HepG2 (cell line): Measurements from ENCODE around the gene TMEM156. TPM values are rescaled to one million over a fixed set of nuclear protein-coding genes. Genes with fewer than 3 reads are reported as not detected.

Source experiments
- ATAC-seq: fragments of 200-7000 bp; cut with Tn5 transposase; 3 replicates; pipeline ENCODE4 v1.9.1; 2020; ENCODE audit warnings: mild to moderate bottlenecking, moderate library complexity
- BruUV-seq: library from RNA; stranded (reverse); fragments of 400-500 nt; replicated peaks from 2 replicates; lab custom pipeline; 2021; lab: Mats Ljungman, UMichigan
- CTCF ChIA-PET: fragments of 300-600 bp; formaldehyde crosslinking; extraction: SDS; loops from one replicate; lab custom pipeline; 2021; ENCODE audit warnings: low total read pairs, inconsistent platforms, low intra/inter-chr PET ratio; lab: Yijun Ruan, JAX
- POLR2A ChIA-PET: fragments of 350-600 bp; sonication (Branson Sonifier 250); formaldehyde crosslinking; loops from one replicate; lab custom pipeline; 2020; ENCODE audit warnings: antibody characterized with exemption, inconsistent platforms; lab: Yijun Ruan, JAX
- DNase-seq: peaks from one replicate; pipeline ENCODE4 v3.0.0-alpha.2; 2015; ENCODE audit warnings: low spot score
- FAIRE-seq: peaks from 3 replicates; lab custom pipeline; 2011; peaks lifted over from hg19 to GRCh38; lab: Jason Lieb, UNC
- H2AFZ ChIP-seq: one replicate; pipeline ENCODE4 v1.6.1; 2011; ENCODE audit warnings: low read length, inconsistent platforms
- H3K27ac ChIP-seq: fragments of 300-600 bp; 3 replicates; pipeline ENCODE4 v1.8.0; 2011; ENCODE audit warnings: mixed run types, mild to moderate bottlenecking, mixed read lengths, low read length, inconsistent platforms; ENCODE audit not compliant: insufficient read depth; ENCODE audit errors: extremely low read length
- H3K27me3 ChIP-seq, 2 experiments: fragments of 200-600 bp in 1 of 2; 2 replicates in 1 of 2; 3 replicates in 1 of 2; pipeline versions ENCODE4 v1.6.0 to v1.8.0; 2011; ENCODE audit warnings: low read length in 2 of 2, mild to moderate bottlenecking in 2 of 2, moderate library complexity in 2 of 2, inconsistent platforms in 1 of 2; ENCODE audit not compliant: insufficient read depth in 2 of 2, control insufficient read depth in 1 of 2
- H3K36me3 ChIP-seq, 2 experiments: fragments of 200-600 bp in 1 of 2; replicated peaks in 1 of 2; 2 replicates in 1 of 2; 3 replicates in 1 of 2; pipeline versions ENCODE4 v1.5.1 to v1.8.0; 2011; ENCODE audit warnings: low read length in 2 of 2, inconsistent platforms in 1 of 2; ENCODE audit not compliant: insufficient read depth in 2 of 2, control insufficient read depth in 1 of 2
- H3K4me1 ChIP-seq: 2 replicates; pipeline ENCODE4 v1.5.1; 2012; ENCODE audit warnings: low read length, inconsistent platforms; ENCODE audit not compliant: insufficient read depth
- H3K4me2 ChIP-seq: 2 replicates; pipeline ENCODE4 v1.6.0; 2011; ENCODE audit warnings: low read depth, low read length, inconsistent platforms
- H3K4me3 ChIP-seq, 3 experiments: fragments of 200-600 bp in 1 of 3; sonication (generic), shearing (Covaris generic) in 1 of 3; replicated peaks in 1 of 3; 2 replicates each; pipeline ENCODE4 v1.5.1; 2011 to 2016; ENCODE audit warnings: low read length in 3 of 3, inconsistent platforms in 2 of 3, low read depth in 2 of 3, mild to moderate bottlenecking in 2 of 3, control low read depth in 1 of 3, mixed read lengths in 1 of 3; ENCODE audit not compliant: insufficient read depth in 1 of 3
- H3K79me2 ChIP-seq: one replicate; pipeline ENCODE4 v1.6.1; 2011; ENCODE audit warnings: low read length, inconsistent platforms; ENCODE audit not compliant: insufficient read depth
- H3K9ac ChIP-seq: 2 replicates; pipeline ENCODE4 v1.6.0; 2011; ENCODE audit warnings: mild to moderate bottlenecking, low read depth, low read length, inconsistent platforms; ENCODE audit not compliant: insufficient read depth
- H3K9me3 ChIP-seq: 2 replicates; pipeline ENCODE4 v1.5.1; 2012; ENCODE audit warnings: mild to moderate bottlenecking, low read length
- H4K20me1 ChIP-seq: 2 replicates; pipeline ENCODE4 v1.6.0; 2011; ENCODE audit warnings: inconsistent platforms, mild to moderate bottlenecking, low read length, moderate library complexity; ENCODE audit not compliant: insufficient read depth
- DDIT3 ChIP-seq: sonication (generic); formaldehyde crosslinking; IDR thresholded peaks from 2 replicates; pipeline ENCODE4 v1.4.0; 2020; ENCODE audit warnings: mild to moderate bottlenecking, missing genetic modification reagents
- ELF3 ChIP-seq: IDR thresholded peaks from 2 replicates; pipeline ENCODE4 v1.6.1; 2016; ENCODE audit warnings: missing genetic modification reagents, missing compliant biosample characterization
- FOXM1 ChIP-seq: sonication (generic); formaldehyde crosslinking; IDR thresholded peaks from 2 replicates; pipeline ENCODE4 v1.5.0; 2020; ENCODE audit warnings: missing genetic modification reagents
- HMGA1 ChIP-seq: sonication (generic); formaldehyde crosslinking; conservative IDR thresholded peaks from 2 replicates; pipeline ENCODE4 v1.4.0; 2020; ENCODE audit warnings: missing genetic modification reagents
- MAFF ChIP-seq: IDR thresholded peaks from 2 replicates; pipeline ENCODE4 v1.6.1; 2011; ENCODE audit warnings: low read depth, low read length, improper control_type of control experiment
- NFIC ChIP-seq: IDR thresholded peaks from 2 replicates; pipeline ENCODE4 v1.6.1; 2012; ENCODE audit warnings: mild to moderate bottlenecking, low read length, inconsistent platforms
- SAP130 ChIP-seq: IDR thresholded peaks from 2 replicates; pipeline ENCODE4 v1.6.1; 2016; ENCODE audit warnings: low read depth
- ZBTB1 ChIP-seq: sonication (generic); formaldehyde crosslinking; IDR thresholded peaks from 2 replicates; pipeline ENCODE4 v1.4.0; 2020; ENCODE audit warnings: missing genetic modification reagents, borderline replicate concordance
- ZBTB39 ChIP-seq: sonication (generic); formaldehyde crosslinking; IDR thresholded peaks from 2 replicates; pipeline ENCODE4 v1.5.0; 2020; ENCODE audit warnings: missing genetic modification reagents
- ZNF124 ChIP-seq: sonication (generic); formaldehyde crosslinking; IDR thresholded peaks from 2 replicates; pipeline ENCODE4 v1.4.0; 2020; ENCODE audit warnings: missing genetic modification reagents
- ZNF460 ChIP-seq: sonication (generic); formaldehyde crosslinking; IDR thresholded peaks from 2 replicates; pipeline ENCODE4 v1.5.1; 2020; ENCODE audit warnings: missing genetic modification reagents, mild to moderate bottlenecking, borderline replicate concordance
- ZNF83 ChIP-seq: sonication (generic); formaldehyde crosslinking; IDR thresholded peaks from 2 replicates; pipeline ENCODE4 v1.4.0; 2020; ENCODE audit warnings: missing genetic modification reagents, mild to moderate bottlenecking, borderline replicate concordance
- WGBS: methylation state at CpG from one replicate; pipeline ENCODE4 v1.1.6; 2017; ENCODE audit warnings: low lambda C conversion rate; 5-methylcytosine and 5-hydroxymethylcytosine counted together
- in situ Hi-C: cut with HindIII; loops from 2 replicates; pipeline ENCODE4 v1.10.0; 2017; ENCODE audit warnings: low pct_unique_long_range_greater_than_20kb; ENCODE audit not compliant: extremely low pct_ligation_motif_present
- intact Hi-C: fragments of 100-400 bp; cut with micrococcal nuclease; formaldehyde crosslinking; loops from one replicate; pipeline ENCODE4 v1.10.0; 2022; ENCODE audit not compliant: unreplicated experiment
- polyA plus RNA-seq, 8 experiments: library from polyadenylated mRNA; depleted of rRNA in 3 of 8; stranded (reverse) in 7 of 8; unstranded in 1 of 8; fragments of >200 nt; fragmentation: Illumina TruSeq in 4 of 8; extraction: Trizol in 4 of 8; gene quantifications; 2 replicates each; pipeline versions ENCODE4 v1.2.1 to v1.2.3, GENCODE V29; 2011 to 2016; ENCODE audit warnings: low read depth in 4 of 8, missing spikeins in 1 of 8, mixed read lengths in 1 of 8; ENCODE audit not compliant: insufficient read depth in 1 of 8
- total RNA-seq, 5 experiments: library from RNA; depleted of rRNA; stranded (reverse); fragments of >200 nt; fragmentation: Illumina TruSeq; extraction: Trizol; gene quantifications; 2 replicates each; pipeline ENCODE4 v1.2.3, GENCODE V29; 2016; ENCODE audit warnings: low read depth in 1 of 5
- TF ChIP-seq, protein P1 (sequence below): sonication (generic); formaldehyde crosslinking; conservative IDR thresholded peaks from 2 replicates; pipeline ENCODE4 v1.4.0; 2020; ENCODE audit warnings: missing genetic modification reagents
- TF ChIP-seq, protein P2 (sequence below): fragments of 450-650 bp; IDR thresholded peaks from 2 replicates; pipeline ENCODE4 v1.6.1; 2016

The TMEM156 gene
- total and polyA plus RNA-seq, 2 of the 13 experiments (the other 11 are each of a cell fraction or from before 2014, with no cell fraction given) = 1.6 TPM; not detected in 1

GRCh38 chr4:39021631-39022030, 10.6 kb downstream of the TMEM156 start:
- H3K79me2 ChIP-seq = no peaks in the 10 kb centered on the region
- no peak overlapping the region for H3K4me3 ChIP-seq
- no peak overlapping the region for H3K9ac ChIP-seq
- no peaks in the 10 kb centered on the region for H3K27me3 ChIP-seq
- no peak overlapping the region for H2AFZ ChIP-seq
- ATAC-seq = no peak
- no peak for FAIRE-seq
- POLR2A ChIA-PET = no interaction called here
- no peak overlapping the region for H3K4me2 ChIP-seq
- no peak for DNase-seq
- CTCF ChIA-PET = no interaction called here
- BruUV-seq = no TSS peak
- H3K4me1 ChIP-seq = peaks cover 8% of the 10 kb centered on the region
- H3K27ac ChIP-seq = no peak overlapping the region
- 86% methylated on average over 3 of the region's 3 CpGs for WGBS
- H4K20me1 ChIP-seq = no peaks in the 10 kb centered on the region
- H3K9me3 ChIP-seq = no peaks in the 10 kb centered on the region
- TF ChIP-seq ZNF124 (CRISPR knock-in tag) (no peak), ZNF83 (CRISPR knock-in tag) (no peak)
- H3K36me3 ChIP-seq = no peaks in the 10 kb centered on the region
- intact Hi-C loops (no loop called here), in situ Hi-C loops (no loop called here)

- ChIA-PET CTCF (no interaction called here), POLR2A (no interaction called here)
- no peaks in the 10 kb centered on the region for H3K9me3 ChIP-seq
- no peak for DNase-seq
- H3K4me3 ChIP-seq = no peak overlapping the region
- in situ Hi-C loops (no loop called here), intact Hi-C loops (no loop called here)
- BruUV-seq = no TSS peak
- H2AFZ ChIP-seq = no peak overlapping the region
- H3K9ac ChIP-seq = no peak overlapping the region
- ATAC-seq = no peak
- 48% methylated on average over 4 of the region's 4 CpGs for WGBS
- H3K4me2 ChIP-seq = no peak overlapping the region
- H3K27me3 ChIP-seq = no peaks in the 10 kb centered on the region
- no peak for FAIRE-seq
- no peak overlapping the region for H3K27ac ChIP-seq
- H3K4me1 ChIP-seq = 0 out of 2 replicates have a peak, but pooled peaks cover under 1% of the 10 kb centered on the region
- no peaks in the 10 kb centered on the region for H4K20me1 ChIP-seq
- H3K36me3 ChIP-seq = no peaks in the 10 kb centered on the region
- no peaks in the 10 kb centered on the region for H3K79me2 ChIP-seq
- no peak for TF ChIP-seq ZNF460 (CRISPR knock-in tag)
- TF ChIP-seq HMGA1 = no peak
- TF ChIP-seq SAP130 (CRISPR knock-in tag) = no peak
- no peak for TF ChIP-seq DDIT3 (CRISPR knock-in tag)
- no peak for TF ChIP-seq FOXM1
- TF ChIP-seq, protein P1, sequence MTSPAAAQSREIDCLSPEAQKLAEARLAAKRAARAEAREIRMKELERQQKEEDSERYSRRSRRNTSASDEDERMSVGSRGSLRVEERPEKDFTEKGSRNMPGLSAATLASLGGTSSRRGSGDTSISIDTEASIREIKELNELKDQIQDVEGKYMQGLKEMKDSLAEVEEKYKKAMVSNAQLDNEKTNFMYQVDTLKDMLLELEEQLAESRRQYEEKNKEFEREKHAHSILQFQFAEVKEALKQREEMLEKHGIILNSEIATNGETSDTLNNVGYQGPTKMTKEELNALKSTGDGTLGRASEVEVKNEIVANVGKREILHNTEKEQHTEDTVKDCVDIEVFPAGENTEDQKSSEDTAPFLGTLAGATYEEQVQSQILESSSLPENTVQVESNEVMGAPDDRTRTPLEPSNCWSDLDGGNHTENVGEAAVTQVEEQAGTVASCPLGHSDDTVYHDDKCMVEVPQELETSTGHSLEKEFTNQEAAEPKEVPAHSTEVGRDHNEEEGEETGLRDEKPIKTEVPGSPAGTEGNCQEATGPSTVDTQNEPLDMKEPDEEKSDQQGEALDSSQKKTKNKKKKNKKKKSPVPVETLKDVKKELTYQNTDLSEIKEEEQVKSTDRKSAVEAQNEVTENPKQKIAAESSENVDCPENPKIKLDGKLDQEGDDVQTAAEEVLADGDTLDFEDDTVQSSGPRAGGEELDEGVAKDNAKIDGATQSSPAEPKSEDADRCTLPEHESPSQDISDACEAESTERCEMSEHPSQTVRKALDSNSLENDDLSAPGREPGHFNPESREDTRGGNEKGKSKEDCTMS (CRISPR knock-in tag) = no peak
- TF ChIP-seq ZBTB39 = no peak
- TF ChIP-seq MAFF = no peak
- TF ChIP-seq, protein P2, sequence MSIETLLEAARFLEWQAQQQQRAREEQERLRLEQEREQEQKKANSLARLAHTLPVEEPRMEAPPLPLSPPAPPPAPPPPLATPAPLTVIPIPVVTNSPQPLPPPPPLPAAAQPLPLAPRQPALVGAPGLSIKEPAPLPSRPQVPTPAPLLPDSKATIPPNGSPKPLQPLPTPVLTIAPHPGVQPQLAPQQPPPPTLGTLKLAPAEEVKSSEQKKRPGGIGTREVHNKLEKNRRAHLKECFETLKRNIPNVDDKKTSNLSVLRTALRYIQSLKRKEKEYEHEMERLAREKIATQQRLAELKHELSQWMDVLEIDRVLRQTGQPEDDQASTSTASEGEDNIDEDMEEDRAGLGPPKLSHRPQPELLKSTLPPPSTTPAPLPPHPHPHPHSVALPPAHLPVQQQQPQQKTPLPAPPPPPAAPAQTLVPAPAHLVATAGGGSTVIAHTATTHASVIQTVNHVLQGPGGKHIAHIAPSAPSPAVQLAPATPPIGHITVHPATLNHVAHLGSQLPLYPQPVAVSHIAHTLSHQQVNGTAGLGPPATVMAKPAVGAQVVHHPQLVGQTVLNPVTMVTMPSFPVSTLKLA = no peak
- TF ChIP-seq NFIC = no peak
- no peak for TF ChIP-seq ELF3
- no peak for TF ChIP-seq ZBTB1
These were observed 12.1 kb downstream of the TMEM156 start for GRCh38 chr4:39020130-39020529.
